ENCODE measurements around the gene NAP1L4. TPM values are rescaled to one million over a fixed set of nuclear protein-coding genes. Genes with fewer than 3 reads are reported as not detected.
A peak's percentile ranks its signal among the peaks of the same experiment; 100 is the strongest.

The NAP1L4 gene
- polyA plus RNA-seq, 1 of the 3 experiments (the other 2 are of a cell fraction) = 104 TPM

DNA sequence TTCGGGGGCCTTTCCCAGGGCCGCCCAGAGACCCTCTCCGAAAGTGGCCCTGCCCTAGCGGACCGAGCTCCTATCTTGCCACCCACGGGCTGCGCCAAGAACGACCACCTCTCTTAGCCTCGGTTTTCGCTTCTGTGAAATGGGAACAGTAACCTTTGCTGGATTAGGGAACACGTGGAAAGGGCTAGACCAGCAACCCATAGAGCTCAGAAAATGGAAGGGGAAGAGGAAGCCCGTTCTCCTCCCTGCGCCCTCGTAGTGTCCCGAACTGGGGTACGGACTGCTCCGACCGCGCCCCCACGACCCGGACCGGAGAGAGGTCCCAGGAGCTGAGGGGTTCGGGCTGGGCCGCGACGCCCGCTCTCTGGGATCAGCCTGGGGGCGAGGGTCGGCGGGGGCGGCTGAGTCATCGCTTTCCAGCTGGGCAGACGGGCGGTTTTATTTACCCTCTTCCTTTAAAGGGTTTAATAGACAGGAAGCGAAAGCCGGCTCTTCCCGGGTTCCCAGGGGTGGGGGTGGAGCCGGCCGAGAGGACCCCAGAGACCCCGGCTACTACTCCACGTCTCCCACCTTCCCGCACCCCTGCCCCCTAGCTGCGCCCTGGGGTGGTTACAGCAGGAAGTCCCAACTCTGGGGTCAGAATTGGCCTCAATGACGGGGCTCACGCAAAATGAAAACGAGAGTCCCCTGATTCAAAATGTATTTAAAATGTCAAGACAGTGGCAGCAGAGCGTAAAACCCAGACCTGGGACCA is 62.0 kb downstream of the NAP1L4 start:
- Histone ChIP-seq H3K4me2 (peak overlapping the region; percentile 89), H3K27ac (ENCODE audit: low read depth in 2 of 2, low read length in 1 of 2) (peak overlapping the region in 1 of 2 experiments; percentile 60; a peak in 1 of 4 replicates), H4K20me1 (ENCODE audit: insufficient read depth) (no peaks in the 10 kb centered on the region), H3K79me2 (ENCODE audit: insufficient read depth) (0 out of 2 replicates have a peak, but pooled peaks cover 2% of the 10 kb centered on the region), H3K4me1 (ENCODE audit: control insufficient read depth in 1 of 2, insufficient read depth in 2 of 2, low read depth in 1 of 2, low read length in 1 of 2) (peaks cover 0 to 14% of the 10 kb centered on the region in 2 experiments; a peak in 2 of 4 replicates), H3K9me2 (no peaks in the 10 kb centered on the region), H3K9ac (peak overlapping the region; percentile 47), H3K4me3 (ENCODE audit: low read depth in 2 of 2, low read length in 1 of 2) (peak overlapping the region; percentile 46 to 66), H3K36me3 (replicated peaks in 1 of 2; ENCODE audit: control insufficient read depth in 1 of 2, insufficient read depth in 2 of 2, low read length in 1 of 2) (no peaks in the 10 kb centered on the region), H3F3A (replicated peaks; ENCODE audit: insufficient read depth) (no peaks in the 10 kb centered on the region), H3K27me3 (ENCODE audit: insufficient read depth) (no peaks in the 10 kb centered on the region), H3K9me3 (no peaks in the 10 kb centered on the region), H2AFZ (ENCODE audit: low read depth) (peak overlapping the region; percentile 77)
- WGBS (ENCODE audit: low lambda C conversion rate) = 11% methylated on average over 40 of the region's 47 CpGs
- DNase-seq = peak; percentile 76
- ChIA-PET POLR2A (no interaction called here), CTCF (interaction anchor here (0.5 to 3.4 kb wide), 25 partner anchors 10 to 509 kb away, joined by 3 to 27 read pairs (median 4); a partner anchor contains a TSS)
- peak; percentile 22; the same call in 1 of the 2 replicates for TF ChIP-seq ELF1 (IDR thresholded peaks at IDR 0.05)
- peak; percentile 56; the same call in 1 of the 2 replicates for TF ChIP-seq CTCF (IDR thresholded peaks at IDR 0.05)
- peak; percentile 16; the same call in 1 of the 2 replicates for TF ChIP-seq FOSL2 (IDR thresholded peaks at IDR 0.05; ENCODE audit: borderline replicate concordance, low read depth)
- TF ChIP-seq RCOR1 (IDR thresholded peaks at IDR 0.05; ENCODE audit: low read length) = no peak

DNA sequence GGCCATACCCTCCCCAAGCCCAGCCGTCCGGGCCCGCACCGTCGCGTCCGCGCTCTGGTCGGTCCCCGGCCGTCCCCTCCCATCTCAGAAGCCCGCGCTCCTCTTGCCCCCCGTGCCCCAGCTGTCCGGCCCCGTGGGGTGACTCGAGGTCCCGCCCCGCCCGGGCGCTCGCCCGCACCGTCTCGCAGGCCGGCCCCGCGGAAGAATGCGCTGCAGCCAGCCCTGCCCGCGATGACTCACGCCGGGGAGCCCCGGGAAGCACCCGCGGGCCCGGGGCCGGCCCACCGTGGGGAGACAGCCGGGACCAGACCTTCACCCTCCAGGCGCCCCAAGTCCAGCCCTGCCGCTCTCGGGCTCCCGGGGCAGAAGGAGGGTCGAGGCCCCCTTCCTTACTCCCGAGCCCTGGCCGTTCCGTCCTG is 62.6 kb downstream of the NAP1L4 start:
- H3K9me2 ChIP-seq = no peaks in the 10 kb centered on the region
- H2AFZ ChIP-seq (ENCODE audit: low read depth) = peak overlapping the region; percentile 77
- H3F3A ChIP-seq (replicated peaks; ENCODE audit: insufficient read depth) = no peaks in the 10 kb centered on the region
- no peaks in the 10 kb centered on the region for H3K9me3 ChIP-seq
- peak overlapping the region in 1 of 2 experiments; percentile 60; a peak in 1 of 4 replicates for H3K27ac ChIP-seq (ENCODE audit: low read depth in 2 of 2, low read length in 1 of 2)
- peak overlapping the region; percentile 46 to 66 for H3K4me3 ChIP-seq (ENCODE audit: low read depth in 2 of 2, low read length in 1 of 2)
- CTCF ChIA-PET = interaction anchor here (0.5 to 3.4 kb wide), 20 partner anchors 9 to 509 kb away, joined by 3 to 27 read pairs (median 5); a partner anchor contains a TSS
- H4K20me1 ChIP-seq (ENCODE audit: insufficient read depth) = no peaks in the 10 kb centered on the region
- POLR2A ChIA-PET = no interaction called here
- 0 out of 2 replicates have a peak, but pooled peaks cover 2% of the 10 kb centered on the region for H3K79me2 ChIP-seq (ENCODE audit: insufficient read depth)
- no peaks in the 10 kb centered on the region for H3K36me3 ChIP-seq (replicated peaks in 1 of 2; ENCODE audit: control insufficient read depth in 1 of 2, insufficient read depth in 2 of 2, low read length in 1 of 2)
- H3K4me1 ChIP-seq (ENCODE audit: control insufficient read depth in 1 of 2, insufficient read depth in 2 of 2, low read depth in 1 of 2, low read length in 1 of 2) = peaks cover 0 to 14% of the 10 kb centered on the region in 2 experiments; a peak in 2 of 4 replicates
- peak overlapping the region; percentile 47; the same call in 1 of the 2 replicates for H3K9ac ChIP-seq
- DNase-seq = peak; percentile 69
- WGBS (ENCODE audit: low lambda C conversion rate) = 2% methylated on average over 17 of the region's 48 CpGs
- peak; percentile 67; the same call in 1 of the 2 replicates for TF ChIP-seq FOSL2 (IDR thresholded peaks at IDR 0.05; ENCODE audit: borderline replicate concordance, low read depth)
- TF ChIP-seq PBX3 (IDR thresholded peaks at IDR 0.05) = no peak
- peak; percentile 41; the same call in 1 of the 2 replicates for TF ChIP-seq TEAD4 (IDR thresholded peaks at IDR 0.05; ENCODE audit: borderline replicate concordance, insufficient read depth)
- no peak for TF ChIP-seq CHD2 (IDR thresholded peaks at IDR 0.05; ENCODE audit: low read length, partially characterized antibody)
- TF ChIP-seq JUND (IDR thresholded peaks at IDR 0.05) = peak; percentile 52; the same call in 1 of the 2 replicates
- H3K27me3 ChIP-seq (ENCODE audit: insufficient read depth) = no peaks in the 10 kb centered on the region
- peak overlapping the region; percentile 89 for H3K4me2 ChIP-seq

Data from SK-N-SH (cell line).